Measurements from ENCODE around the gene CPNE4.

The CPNE4 gene

GRCh38 chr3:132033471-132033870, 1.3 kb downstream of the CPNE4 start:
- H3F3A ChIP-seq (ENCODE audit: low read depth) = no peaks in the 10 kb centered on the region
- no peak overlapping the region for H3K4me3 ChIP-seq (ENCODE audit: low read length, poor library complexity, severe bottlenecking)
- no peak overlapping the region for H2AFZ ChIP-seq (ENCODE audit: low read length)
- H3K9me2 ChIP-seq (replicated peaks; ENCODE audit: low read depth, low read length) = no peaks in the 10 kb centered on the region
- H4K20me1 ChIP-seq (ENCODE audit: insufficient read depth, low read length, poor library complexity, severe bottlenecking) = no peaks in the 10 kb centered on the region
- TF ChIP-seq EZH2phosphoT487 (IDR thresholded peaks at IDR 0.05; ENCODE audit: borderline replicate concordance) = no peak
- no peak for TF ChIP-seq CTCF (conservative IDR thresholded peaks at IDR 0.05; ENCODE audit: low read length)
- no peaks in the 10 kb centered on the region for H3K27me3 ChIP-seq (ENCODE audit: insufficient read depth, low read length, poor library complexity, severe bottlenecking)
- no peak overlapping the region for H3K9ac ChIP-seq (ENCODE audit: low read depth, low read length, poor library complexity, severe bottlenecking)
- H3K4me2 ChIP-seq (ENCODE audit: low read depth, low read length, poor library complexity, severe bottlenecking) = no peak overlapping the region
- H3K36me3 ChIP-seq (ENCODE audit: insufficient read depth, low read length) = no peaks in the 10 kb centered on the region
- no peaks in the 10 kb centered on the region for H3K4me1 ChIP-seq (ENCODE audit: insufficient read depth, low read length, poor library complexity, severe bottlenecking)
- no peaks in the 10 kb centered on the region for H3K9me3 ChIP-seq (ENCODE audit: insufficient read depth, low read depth, low read length)
- no peaks in the 10 kb centered on the region for H3K79me2 ChIP-seq (ENCODE audit: insufficient read depth, low read length)

- TF ChIP-seq CTCF (conservative IDR thresholded peaks at IDR 0.05; ENCODE audit: low read length) (no peak), EZH2phosphoT487 (IDR thresholded peaks at IDR 0.05; ENCODE audit: borderline replicate concordance) (no peak)
- Histone ChIP-seq H4K20me1 (ENCODE audit: insufficient read depth, low read length, poor library complexity, severe bottlenecking) (no peaks in the 10 kb centered on the region), H3F3A (ENCODE audit: low read depth) (no peaks in the 10 kb centered on the region), H2AFZ (ENCODE audit: low read length) (no peak overlapping the region), H3K36me3 (ENCODE audit: insufficient read depth, low read length) (no peaks in the 10 kb centered on the region), H3K9ac (ENCODE audit: low read depth, low read length, poor library complexity, severe bottlenecking) (no peak overlapping the region), H3K4me1 (ENCODE audit: insufficient read depth, low read length, poor library complexity, severe bottlenecking) (no peaks in the 10 kb centered on the region), H3K27me3 (ENCODE audit: insufficient read depth, low read length, poor library complexity, severe bottlenecking) (no peaks in the 10 kb centered on the region), H3K9me3 (ENCODE audit: insufficient read depth, low read depth, low read length) (no peaks in the 10 kb centered on the region), H3K79me2 (ENCODE audit: insufficient read depth, low read length) (no peaks in the 10 kb centered on the region), H3K4me2 (ENCODE audit: low read depth, low read length, poor library complexity, severe bottlenecking) (no peak overlapping the region), H3K4me3 (ENCODE audit: low read length, poor library complexity, severe bottlenecking) (no peak overlapping the region), H3K9me2 (replicated peaks; ENCODE audit: low read depth, low read length) (no peaks in the 10 kb centered on the region)
Observed at GRCh38 chr3:132032959-132033358, 1.9 kb downstream of the CPNE4 start.

GRCh38 chr3:132029182-132029902, 5.5 kb downstream of the CPNE4 start:
- Histone ChIP-seq H3K9me2 (replicated peaks; ENCODE audit: low read depth, low read length) (no peaks in the 10 kb centered on the region), H3K79me2 (ENCODE audit: insufficient read depth, low read length) (no peaks in the 10 kb centered on the region), H3K4me3 (ENCODE audit: low read length, poor library complexity, severe bottlenecking) (no peak overlapping the region), H4K20me1 (ENCODE audit: insufficient read depth, low read length, poor library complexity, severe bottlenecking) (no peaks in the 10 kb centered on the region), H3K4me2 (ENCODE audit: low read depth, low read length, poor library complexity, severe bottlenecking) (no peak overlapping the region), H3K4me1 (ENCODE audit: insufficient read depth, low read length, poor library complexity, severe bottlenecking) (no peaks in the 10 kb centered on the region), H3K9ac (ENCODE audit: low read depth, low read length, poor library complexity, severe bottlenecking) (no peak overlapping the region), H3F3A (ENCODE audit: low read depth) (no peaks in the 10 kb centered on the region), H2AFZ (ENCODE audit: low read length) (no peak overlapping the region), H3K9me3 (ENCODE audit: insufficient read depth, low read depth, low read length) (no peaks in the 10 kb centered on the region), H3K36me3 (ENCODE audit: insufficient read depth, low read length) (no peaks in the 10 kb centered on the region), H3K27me3 (ENCODE audit: insufficient read depth, low read length, poor library complexity, severe bottlenecking) (no peaks in the 10 kb centered on the region)
- no peak for TF ChIP-seq EZH2phosphoT487 (IDR thresholded peaks at IDR 0.05; ENCODE audit: borderline replicate concordance)
- peak; percentile 95 for TF ChIP-seq CTCF (conservative IDR thresholded peaks at IDR 0.05; ENCODE audit: low read length)
